ENCODE results near the gene PLXNA4. TPM values are rescaled to one million over a fixed set of nuclear protein-coding genes. Genes with fewer than 3 reads are reported as not detected.

PLXNA4 gene
- total RNA-seq, 1 experiment from 2014 or later: 0.81 TPM

GRCh38 chr7:132450696-132451095 is 125.6 kb downstream of the PLXNA4 start:
- H3K27ac Mint-ChIP-seq: no peak overlapping the region
- H3K4me3 Mint-ChIP-seq: no peak overlapping the region
- CTCF ChIA-PET: no interaction called here
- no peaks in the 10 kb centered on the region for H3K36me3 Mint-ChIP-seq
- TF ChIP-seq FOXP1 (CRISPR knock-in tag; IDR thresholded peaks at IDR 0.05; ENCODE audit: borderline replicate concordance): no peak
- no peak for TF ChIP-seq CDX4 (CRISPR knock-in tag; IDR thresholded peaks at IDR 0.05; ENCODE audit: borderline replicate concordance)
- no peak for TF ChIP-seq ZNF232 (CRISPR knock-in tag; IDR thresholded peaks at IDR 0.05)
- no peak for TF ChIP-seq TEAD4 (CRISPR knock-in tag; IDR thresholded peaks at IDR 0.05)
- no peak for TF ChIP-seq TP53 (CRISPR knock-in tag; IDR thresholded peaks at IDR 0.05)
- TF ChIP-seq CTCF (IDR thresholded peaks at IDR 0.05): no peak
- TF ChIP-seq USF2 (CRISPR knock-in tag; IDR thresholded peaks at IDR 0.05): no peak
- no peak for TF ChIP-seq PREB (CRISPR knock-in tag; IDR thresholded peaks at IDR 0.05; ENCODE audit: borderline replicate concordance)
- TF ChIP-seq SMAD3 (CRISPR knock-in tag; IDR thresholded peaks at IDR 0.05; ENCODE audit: borderline replicate concordance): no peak
- TF ChIP-seq SMAD4 (CRISPR knock-in tag; IDR thresholded peaks at IDR 0.05): no peak
- TF ChIP-seq ZNF423 (CRISPR knock-in tag; IDR thresholded peaks at IDR 0.05): no peak
- no peak for TF ChIP-seq AFF4 (CRISPR knock-in tag; IDR thresholded peaks at IDR 0.05; ENCODE audit: borderline replicate concordance)
- no peak for TF ChIP-seq FOXP4 (CRISPR knock-in tag; IDR thresholded peaks at IDR 0.05)
- TF ChIP-seq ZNF281 (CRISPR knock-in tag; IDR thresholded peaks at IDR 0.05): no peak
- TF ChIP-seq ZNF219 (CRISPR knock-in tag; IDR thresholded peaks at IDR 0.05; ENCODE audit: borderline replicate concordance): no peak
- TF ChIP-seq ATF1 (CRISPR knock-in tag; IDR thresholded peaks at IDR 0.05): no peak
- no peak for TF ChIP-seq ERG (CRISPR knock-in tag; IDR thresholded peaks at IDR 0.05)
- TF ChIP-seq ELF4 (CRISPR knock-in tag; IDR thresholded peaks at IDR 0.05; ENCODE audit: low read depth): no peak
- peaks cover 3% of the 10 kb centered on the region; the same call in 1 of the 2 replicates for H3K9me3 Mint-ChIP-seq
- no peak for ATAC-seq
- peaks cover 4% of the 10 kb centered on the region; the same call in 1 of the 2 replicates for H3K27me3 Mint-ChIP-seq (ENCODE audit: low read depth)
- POLR2A ChIA-PET: no interaction called here
- DNase-seq (ENCODE audit: low spot score): no peak
- H3K4me1 Mint-ChIP-seq: peaks cover 15% of the 10 kb centered on the region

Measured in WTC11 (cell line).